GM10266 (cell line): ENCODE data around the gene PLLP.

Source experiments
- DNase-seq: peaks from one replicate; pipeline ENCODE4 v3.0.0; 2012; ENCODE audit errors: extremely low spot score
- TF ChIP-seq, protein P1 (sequence below): IDR thresholded peaks from 2 replicates; pipeline ENCODE4 v1.5.1; 2012; ENCODE audit warnings: mild to moderate bottlenecking, low read depth; ENCODE audit not compliant: control insufficient read depth, insufficient read depth; ENCODE audit errors: missing control alignments

The PLLP gene, protein sequence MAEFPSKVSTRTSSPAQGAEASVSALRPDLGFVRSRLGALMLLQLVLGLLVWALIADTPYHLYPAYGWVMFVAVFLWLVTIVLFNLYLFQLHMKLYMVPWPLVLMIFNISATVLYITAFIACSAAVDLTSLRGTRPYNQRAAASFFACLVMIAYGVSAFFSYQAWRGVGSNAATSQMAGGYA

DNA sequence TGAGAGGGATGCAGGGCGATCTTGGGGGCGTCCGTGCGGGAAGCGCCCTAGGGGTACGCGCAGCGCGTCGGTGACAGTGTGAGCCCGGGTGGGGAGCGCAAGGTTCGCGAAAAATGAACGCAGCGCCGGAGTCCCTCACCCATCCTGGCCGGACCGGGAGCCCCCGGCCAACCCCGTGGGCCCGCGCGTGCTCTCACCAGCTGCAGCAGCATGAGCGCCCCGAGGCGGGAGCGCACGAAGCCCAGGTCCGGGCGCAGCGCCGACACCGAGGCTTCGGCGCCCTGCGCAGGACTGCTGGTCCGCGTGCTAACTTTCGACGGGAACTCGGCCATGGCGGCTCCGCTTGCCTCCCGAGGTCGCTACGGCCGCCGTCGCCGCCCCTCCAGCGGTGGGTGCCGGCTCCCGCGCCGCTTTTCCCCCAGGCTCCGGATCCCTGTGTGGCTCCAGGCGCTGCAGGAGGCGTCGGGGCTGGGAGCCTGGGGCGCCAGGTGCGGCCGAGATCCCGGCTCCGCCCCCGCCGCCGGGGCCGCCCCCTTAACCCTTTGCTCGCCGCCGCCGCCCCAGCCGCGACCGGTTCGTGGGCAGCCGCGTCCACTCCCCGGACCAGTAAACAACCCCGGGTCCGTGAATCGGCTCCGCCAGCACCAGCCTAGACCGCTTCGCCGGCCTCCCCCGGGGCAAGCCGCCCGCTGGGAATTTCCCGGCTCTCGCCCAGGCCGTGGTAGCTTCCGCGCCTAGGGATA lies at the start of gene PLLP:
PLLP (minus strand) TSS at position 464 of the 743 bp plus-strand sequence; CDS start at position 332, 132 bp downstream.
- peak; percentile 75 for DNase-seq
- TF ChIP-seq, protein P1, sequence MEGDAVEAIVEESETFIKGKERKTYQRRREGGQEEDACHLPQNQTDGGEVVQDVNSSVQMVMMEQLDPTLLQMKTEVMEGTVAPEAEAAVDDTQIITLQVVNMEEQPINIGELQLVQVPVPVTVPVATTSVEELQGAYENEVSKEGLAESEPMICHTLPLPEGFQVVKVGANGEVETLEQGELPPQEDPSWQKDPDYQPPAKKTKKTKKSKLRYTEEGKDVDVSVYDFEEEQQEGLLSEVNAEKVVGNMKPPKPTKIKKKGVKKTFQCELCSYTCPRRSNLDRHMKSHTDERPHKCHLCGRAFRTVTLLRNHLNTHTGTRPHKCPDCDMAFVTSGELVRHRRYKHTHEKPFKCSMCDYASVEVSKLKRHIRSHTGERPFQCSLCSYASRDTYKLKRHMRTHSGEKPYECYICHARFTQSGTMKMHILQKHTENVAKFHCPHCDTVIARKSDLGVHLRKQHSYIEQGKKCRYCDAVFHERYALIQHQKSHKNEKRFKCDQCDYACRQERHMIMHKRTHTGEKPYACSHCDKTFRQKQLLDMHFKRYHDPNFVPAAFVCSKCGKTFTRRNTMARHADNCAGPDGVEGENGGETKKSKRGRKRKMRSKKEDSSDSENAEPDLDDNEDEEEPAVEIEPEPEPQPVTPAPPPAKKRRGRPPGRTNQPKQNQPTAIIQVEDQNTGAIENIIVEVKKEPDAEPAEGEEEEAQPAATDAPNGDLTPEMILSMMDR = no peak

DNA sequence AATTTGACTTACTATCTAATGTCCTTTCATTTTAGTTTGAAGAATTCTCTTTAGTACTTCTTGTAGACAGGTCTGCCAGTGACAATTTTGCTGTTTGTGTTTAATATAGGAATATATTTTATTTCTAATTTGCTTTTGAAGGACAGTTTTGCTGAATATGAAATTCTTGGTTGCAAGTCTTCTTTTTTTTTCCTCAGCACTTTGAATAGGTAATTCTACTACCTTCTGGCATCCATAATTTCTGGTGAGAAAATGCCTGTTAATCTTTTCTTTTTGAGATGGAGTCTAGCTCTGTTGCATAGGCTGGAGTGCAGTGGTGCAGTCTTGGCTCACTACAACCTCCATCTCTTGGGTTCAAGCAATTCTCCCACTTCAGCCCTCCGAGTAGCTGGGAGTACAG lies 48.9 kb upstream of the PLLP start:
- DNase-seq = no peak
- TF ChIP-seq, protein P1 = no peak

DNA sequence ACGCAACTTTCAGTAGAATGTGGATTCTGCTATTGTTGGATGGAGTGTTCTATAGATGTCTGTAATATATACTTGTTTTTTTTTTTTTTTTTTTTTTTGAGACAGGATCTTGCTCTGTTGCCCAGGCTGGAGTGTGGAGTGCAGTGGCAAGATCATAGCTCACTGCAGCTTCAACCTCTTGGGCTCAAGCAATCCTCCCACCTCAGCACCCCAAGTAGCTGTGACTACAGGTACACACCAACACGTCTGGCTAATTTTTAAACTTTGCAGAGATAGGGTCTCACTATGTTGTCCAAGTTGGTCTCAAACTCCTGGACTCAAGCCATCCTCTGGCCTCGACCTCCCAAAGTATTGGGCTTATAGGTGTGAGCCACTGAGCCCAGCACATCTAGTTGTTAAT lies 46.9 kb upstream of the PLLP start:
- TF ChIP-seq, protein P1 = no peak

DNA sequence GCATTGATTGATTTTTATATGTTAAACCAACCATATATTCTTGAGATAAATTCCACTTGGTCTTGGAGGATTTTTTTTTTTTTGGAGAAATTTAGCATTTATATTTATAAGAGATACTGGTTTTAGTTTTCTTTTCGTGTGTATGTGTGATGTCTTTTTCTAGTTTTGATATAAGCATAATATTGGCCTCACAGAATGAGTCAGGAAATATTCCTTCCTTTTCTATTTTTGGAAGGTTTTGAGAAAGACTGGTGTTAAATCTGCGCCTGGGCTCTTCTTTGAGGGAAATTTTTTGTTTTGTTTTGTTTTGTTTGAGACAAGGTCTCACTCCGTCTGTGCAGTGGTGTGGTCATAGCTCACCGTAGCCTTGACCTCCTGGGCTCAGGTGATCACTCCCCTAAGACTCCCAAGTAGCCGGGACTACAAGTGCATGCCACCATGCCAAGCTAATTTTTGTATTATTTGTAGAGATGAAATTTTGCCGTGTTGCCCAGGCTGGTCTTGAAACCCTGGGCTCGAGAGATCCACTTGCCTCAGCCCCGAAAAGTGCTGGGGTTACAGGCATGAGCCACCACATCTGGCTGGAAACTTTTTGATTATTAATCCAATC lies 45.4 kb upstream of the PLLP start:
- DNase-seq = no peak
- TF ChIP-seq, protein P1 = no peak

More for the DNA sequence above, 46.9 kb upstream of the PLLP start:
- DNase-seq = no peak

DNA sequence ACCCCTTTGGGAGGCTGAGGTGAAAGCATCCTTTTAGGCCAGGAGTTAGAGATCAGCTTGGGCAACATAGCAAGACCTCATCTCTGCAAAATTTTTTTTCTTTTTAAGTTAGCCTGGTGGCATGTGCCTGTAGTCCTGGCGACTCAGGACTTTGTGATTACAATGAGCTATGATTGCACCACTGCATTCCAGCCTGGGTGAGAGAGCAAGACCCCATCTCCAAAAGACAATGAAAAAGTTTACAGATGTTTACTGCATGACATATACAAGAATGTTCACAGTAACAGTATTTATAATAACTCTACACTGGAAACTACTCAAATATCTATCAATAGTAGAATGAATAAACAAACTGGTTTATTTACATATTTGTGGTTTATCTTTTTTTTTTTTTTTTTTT lies 41.0 kb upstream of the PLLP start:
- no peak for DNase-seq
- TF ChIP-seq, protein P1 = no peak

DNA sequence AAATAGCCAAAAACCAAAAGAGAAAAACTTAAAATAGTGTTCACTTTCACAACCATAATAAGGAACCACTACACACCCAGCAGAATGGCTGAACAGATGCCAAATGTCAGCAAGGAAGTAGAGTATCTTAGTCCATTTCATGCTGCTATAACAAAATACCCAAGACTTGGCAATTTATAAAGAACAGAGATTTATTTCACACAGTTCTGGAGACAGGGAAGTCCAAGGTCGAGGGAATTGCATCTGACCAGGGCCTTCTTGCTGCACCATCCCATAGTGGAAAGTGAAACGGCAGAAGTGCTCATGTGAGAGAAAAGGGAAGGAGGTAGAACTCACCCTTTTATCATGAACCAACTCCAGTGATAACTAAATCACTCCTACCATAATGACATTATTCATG lies 40.3 kb upstream of the PLLP start:
- TF ChIP-seq, protein P1 = no peak

DNA sequence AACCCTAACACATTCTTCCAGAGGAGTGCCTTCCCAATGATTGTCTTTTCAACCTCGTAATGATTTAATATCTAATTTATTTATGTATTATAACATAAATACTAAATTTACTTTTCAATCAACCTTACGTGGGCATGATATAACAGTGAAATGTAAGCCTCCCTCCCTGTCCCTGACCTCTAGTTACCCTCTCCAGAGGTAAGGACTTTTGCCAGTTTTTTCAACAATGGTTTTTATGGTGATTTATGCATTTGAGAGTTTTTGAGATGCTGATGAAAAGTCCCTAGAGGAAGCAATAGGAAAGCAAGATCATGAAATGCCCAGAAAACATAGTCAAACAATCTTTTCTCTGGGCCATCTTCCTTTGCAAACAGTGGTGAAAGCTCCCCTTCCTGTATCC lies 35.2 kb upstream of the PLLP start:
- DNase-seq = no peak
- TF ChIP-seq, protein P1 = no peak

More for the DNA sequence above, 40.3 kb upstream of the PLLP start:
- no peak for DNase-seq
